Subcutaneous abdominal adipose tissue (tissue), 5 donors: Measurements from ENCODE around the gene KLF14.
A peak's percentile ranks its signal among the peaks of the same experiment; 100 is the strongest.

Source experiments
- H3K27ac ChIP-seq: one replicate; pipeline ENCODE4 v1.7.0; 2013; ENCODE audit warnings: low read depth, mild to moderate bottlenecking, inconsistent platforms, low read length, moderate library complexity
- H3K27me3 ChIP-seq, 5 donors: one replicate each; pipeline ENCODE4 v1.7.0; 2013; ENCODE audit warnings: low read length in 5 of 5, inconsistent platforms in 1 of 5; ENCODE audit not compliant: control insufficient read depth in 5 of 5, insufficient read depth in 4 of 5
- H3K36me3 ChIP-seq, 5 donors: one replicate each; pipeline ENCODE4 v1.7.0; 2013; ENCODE audit warnings: low read length in 5 of 5; ENCODE audit not compliant: control insufficient read depth in 5 of 5, insufficient read depth in 5 of 5
- H3K4me1 ChIP-seq, 5 donors: one replicate each; pipeline ENCODE4 v1.7.0; 2013; ENCODE audit warnings: low read length in 5 of 5, mild to moderate bottlenecking in 3 of 5, moderate library complexity in 1 of 5; ENCODE audit not compliant: control insufficient read depth in 5 of 5, insufficient read depth in 5 of 5
- H3K4me3 ChIP-seq, 5 donors: one replicate each; pipeline ENCODE4 v1.7.0; 2013; ENCODE audit warnings: low read length in 5 of 5, low read depth in 1 of 5
- H3K9ac ChIP-seq, 5 donors: one replicate each; pipeline ENCODE4 v1.7.0; 2013; ENCODE audit warnings: low read length in 5 of 5, mild to moderate bottlenecking in 4 of 5, moderate library complexity in 3 of 5
- H3K9me3 ChIP-seq, 5 donors: one replicate each; pipeline ENCODE4 v1.7.0; 2013; ENCODE audit warnings: low read length in 5 of 5; ENCODE audit not compliant: control insufficient read depth in 5 of 5
- donor health status: healthy.
- donor health status: healthy.
- donor health status: healthy.
- donor health status: healthy.
- donor health status: healthy.

KLF14 gene

DNA sequence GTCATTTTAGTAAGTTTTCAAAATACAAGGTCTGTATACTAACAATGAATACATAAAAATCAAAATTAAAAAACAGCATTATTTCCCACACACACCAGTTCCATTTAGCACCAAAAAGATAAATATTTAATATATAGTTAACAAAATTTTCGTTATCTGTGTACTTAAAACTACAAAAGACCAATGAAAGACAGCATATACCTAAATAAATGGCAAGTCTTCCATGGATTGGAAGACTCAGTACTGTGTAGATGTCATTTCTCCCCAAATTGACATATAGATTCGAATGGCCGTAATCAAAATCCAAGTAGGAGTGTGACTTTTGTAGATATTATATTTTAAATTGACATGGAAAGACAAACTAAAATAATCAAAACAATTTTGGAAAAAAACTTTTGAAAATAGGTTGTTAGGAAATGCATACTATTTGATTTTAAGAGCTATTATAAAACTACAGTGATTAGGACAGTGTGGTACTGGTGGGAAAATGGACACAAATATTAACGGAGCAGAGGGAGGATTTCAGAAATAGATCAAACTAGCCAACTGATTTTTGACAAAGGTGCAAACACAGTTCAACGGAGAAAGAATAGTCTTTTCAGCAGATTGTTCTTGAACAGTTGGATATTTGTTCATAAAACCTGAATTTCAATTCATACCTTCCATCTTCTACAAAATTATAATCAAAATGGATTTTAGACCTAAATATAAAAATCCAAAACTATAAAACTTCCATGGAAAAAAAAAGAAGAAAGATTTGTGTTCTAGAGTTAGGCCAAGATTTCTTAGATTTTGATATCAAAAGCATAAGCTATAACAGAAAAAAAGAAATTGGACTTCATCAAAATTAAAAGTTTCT lies 14.8 kb upstream of the KLF14 start:
- Histone ChIP-seq H3K9ac (no peak overlapping the region), H3K4me1 (peaks cover 0 to 4% (median 0%) of the 10 kb centered on the region in 5 donors), H3K27me3 (peaks cover 0 to 6% (median 0%) of the 10 kb centered on the region in 5 donors), H3K36me3 (no peaks in the 10 kb centered on the region), H3K9me3 (no peaks in the 10 kb centered on the region), H3K4me3 (no peak overlapping the region), H3K27ac (no peak overlapping the region)

DNA sequence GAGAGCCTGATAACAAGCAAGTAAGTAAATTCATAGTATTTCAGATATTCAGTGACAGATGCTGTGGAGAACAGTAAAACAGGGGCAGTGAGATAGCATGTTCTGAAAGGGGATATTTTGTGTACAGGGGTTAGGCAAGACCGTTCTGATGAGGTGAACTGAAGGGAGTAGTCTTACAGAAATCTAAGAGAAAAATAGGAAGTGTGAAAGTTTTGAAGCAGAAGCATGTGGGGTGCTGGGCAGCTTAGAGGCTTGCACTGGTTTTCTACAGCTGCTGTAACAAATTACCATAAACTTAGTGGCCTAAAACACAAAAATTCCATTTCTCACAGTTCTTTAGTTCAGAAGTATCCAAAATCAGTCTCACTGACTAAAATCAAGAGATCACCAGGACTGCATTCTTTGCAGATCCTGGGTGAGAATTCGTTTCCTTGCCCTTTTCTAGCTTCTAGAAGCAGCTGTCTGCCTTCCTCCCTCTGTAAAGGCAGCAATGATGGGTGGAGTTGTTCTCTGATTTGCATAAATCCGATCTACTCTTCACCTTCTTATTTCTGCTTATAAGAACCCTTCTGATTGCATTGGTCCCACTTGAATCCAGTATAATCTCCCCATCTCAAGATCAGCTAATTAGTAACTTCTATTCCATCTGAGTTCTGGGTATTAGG lies 7.5 kb upstream of the KLF14 start:
- peaks cover 0 to 20% (median 8%) of the 10 kb centered on the region in 5 donors for H3K4me1 ChIP-seq
- H3K9me3 ChIP-seq = no peaks in the 10 kb centered on the region
- no peaks in the 10 kb centered on the region for H3K36me3 ChIP-seq
- no peak overlapping the region for H3K4me3 ChIP-seq
- no peak overlapping the region for H3K27ac ChIP-seq
- H3K9ac ChIP-seq = no peak overlapping the region
- H3K27me3 ChIP-seq = peaks cover 0 to 9% (median 1%) of the 10 kb centered on the region in 5 donors

DNA sequence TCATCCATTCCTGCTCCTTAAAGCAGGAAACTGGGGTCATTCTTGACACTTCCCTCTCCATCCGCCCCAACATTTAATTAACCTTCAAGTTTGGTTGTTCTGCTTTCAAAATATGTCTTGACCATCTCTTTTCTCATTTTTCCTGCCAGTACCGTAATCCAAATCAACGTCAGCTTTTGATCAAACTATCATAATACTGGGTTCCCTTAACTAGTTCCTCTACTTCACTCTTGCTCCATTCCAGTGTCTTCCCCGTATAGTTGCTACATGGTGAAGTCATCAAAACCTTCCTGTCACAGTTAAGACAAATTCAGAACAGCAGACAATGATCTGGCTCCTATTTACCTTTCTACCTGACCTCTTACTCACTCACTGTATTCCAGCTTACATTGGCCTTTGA lies 6.6 kb upstream of the KLF14 start:
- Histone ChIP-seq H3K27ac (peak overlapping the region; percentile 6), H3K36me3 (no peaks in the 10 kb centered on the region), H3K27me3 (peaks cover 0 to 9% (median 6%) of the 10 kb centered on the region in 5 donors), H3K4me1 (peaks cover 0 to 27% (median 8%) of the 10 kb centered on the region in 5 donors), H3K9me3 (no peaks in the 10 kb centered on the region), H3K9ac (no peak overlapping the region), H3K4me3 (no peak overlapping the region)

DNA sequence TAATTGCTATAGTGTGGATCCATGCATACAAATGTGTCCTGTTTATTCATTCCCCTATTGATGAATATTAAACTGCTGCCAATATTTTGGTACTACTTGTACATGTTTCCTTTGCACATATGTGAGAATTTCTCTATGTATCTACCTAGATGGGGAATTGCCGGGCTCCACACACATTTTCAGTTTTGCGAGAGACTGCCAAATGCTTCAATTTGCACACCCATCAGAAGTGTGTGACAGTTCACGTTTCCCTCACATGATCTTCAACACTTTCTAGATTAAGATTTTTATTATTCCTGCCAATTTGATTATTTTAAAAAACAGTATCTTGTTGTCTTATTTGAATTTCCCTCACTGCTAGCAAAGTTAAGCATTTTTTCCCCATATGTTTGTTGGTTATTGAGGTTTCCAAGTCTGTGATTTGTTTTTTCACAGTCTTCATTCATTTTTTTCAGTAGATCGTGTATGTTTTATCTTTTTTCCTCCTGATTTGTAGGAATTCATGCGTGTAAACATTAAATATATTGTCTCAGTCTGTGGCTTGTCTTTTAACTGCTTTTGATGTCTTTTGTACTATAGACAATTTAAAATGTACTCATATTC lies 2.4 kb upstream of the KLF14 start:
- no peaks in the 10 kb centered on the region for H3K36me3 ChIP-seq
- peaks cover 14 to 28% (median 21%) of the 10 kb centered on the region in 5 donors for H3K9me3 ChIP-seq
- H3K4me1 ChIP-seq = peaks cover 0 to 26% (median 14%) of the 10 kb centered on the region in 5 donors
- peak overlapping the region in 1 of 5 donors; percentile 49 for H3K9ac ChIP-seq
- peaks cover 0 to 21% (median 14%) of the 10 kb centered on the region in 5 donors for H3K27me3 ChIP-seq
- no peak overlapping the region for H3K4me3 ChIP-seq
- peak overlapping the region; percentile 51 for H3K27ac ChIP-seq

DNA sequence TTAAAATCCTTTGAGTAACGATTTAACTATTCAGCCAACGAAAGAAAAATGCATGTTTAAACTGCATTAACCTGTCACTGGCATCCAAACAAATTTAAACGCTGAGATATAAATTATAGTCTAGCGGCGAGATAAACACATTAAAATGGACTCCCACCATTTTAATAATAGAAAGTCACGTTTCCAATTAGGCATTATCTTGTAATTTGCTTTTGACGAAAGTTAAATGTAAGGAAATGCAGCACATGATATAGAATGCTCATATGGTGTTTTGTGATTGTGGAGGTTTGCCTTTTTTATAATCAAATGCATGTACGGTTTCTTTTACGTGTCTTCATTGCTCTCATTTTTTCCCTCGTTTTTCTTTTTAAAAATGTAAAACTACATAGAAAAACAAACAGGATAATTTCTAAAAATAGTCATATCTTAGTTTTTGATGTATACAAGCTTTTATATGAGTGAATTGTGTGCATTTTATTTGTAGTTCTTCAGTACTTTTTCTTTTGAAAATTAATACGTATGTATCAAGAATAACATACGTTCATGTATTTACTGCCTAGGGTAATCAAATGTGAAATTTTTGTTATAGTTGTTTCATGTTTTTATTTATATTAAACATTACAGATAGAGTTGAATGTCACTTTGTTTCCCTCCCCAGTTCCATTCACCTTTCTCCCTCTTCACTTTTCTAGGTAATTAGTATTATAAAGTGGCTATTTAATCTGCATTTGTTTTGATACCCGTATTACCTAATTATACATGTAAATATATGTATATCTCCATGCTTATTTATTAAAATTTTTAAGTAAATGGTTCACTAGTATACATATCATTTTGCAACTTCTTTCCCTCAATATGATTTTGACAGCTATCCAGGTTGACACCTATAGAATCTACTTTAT lies 1.1 kb upstream of the KLF14 start:
- Histone ChIP-seq H3K9ac (peak overlapping the region in 4 of 5 donors; percentile 22 to 78 (median 62)), H3K4me3 (peak overlapping the region; percentile 57 to 82 (median 62)), H3K27me3 (peaks cover 0 to 21% (median 16%) of the 10 kb centered on the region in 5 donors), H3K4me1 (peaks cover 0 to 20% (median 9%) of the 10 kb centered on the region in 5 donors), H3K36me3 (no peaks in the 10 kb centered on the region), H3K27ac (peak overlapping the region; percentile 80), H3K9me3 (peaks cover 14 to 40% (median 31%) of the 10 kb centered on the region in 5 donors)

GRCh38 chr7:130732980-130733930 lies 752 bp downstream of the KLF14 start:
- H3K36me3 ChIP-seq = no peaks in the 10 kb centered on the region
- peak overlapping the region; percentile 52 to 62 (median 57) for H3K4me3 ChIP-seq
- peaks cover 0 to 24% (median 16%) of the 10 kb centered on the region in 5 donors for H3K27me3 ChIP-seq
- H3K4me1 ChIP-seq = peaks cover 0 to 11% (median 0%) of the 10 kb centered on the region in 5 donors
- H3K27ac ChIP-seq = no peak overlapping the region
- H3K9ac ChIP-seq = no peak overlapping the region
- peaks cover 14 to 47% (median 32%) of the 10 kb centered on the region in 5 donors for H3K9me3 ChIP-seq

GRCh38 chr7:130723784-130724183 lies 10.2 kb downstream of the KLF14 start:
- Histone ChIP-seq H3K9ac (no peak overlapping the region), H3K36me3 (no peaks in the 10 kb centered on the region), H3K27me3 (no peaks in the 10 kb centered on the region), H3K4me3 (no peak overlapping the region), H3K27ac (no peak overlapping the region), H3K9me3 (peaks cover 0 to 2% (median 0%) of the 10 kb centered on the region in 5 donors), H3K4me1 (no peaks in the 10 kb centered on the region)

- Histone ChIP-seq H3K4me3 (no peak overlapping the region), H3K27me3 (no peaks in the 10 kb centered on the region), H3K4me1 (no peaks in the 10 kb centered on the region), H3K27ac (no peak overlapping the region), H3K9ac (no peak overlapping the region), H3K9me3 (no peaks in the 10 kb centered on the region), H3K36me3 (no peaks in the 10 kb centered on the region)
Observed at GRCh38 chr7:130721486-130722277, 12.3 kb downstream of the KLF14 start.
